ENCODE results near the gene FSCN2. TPM values are rescaled to one million over a fixed set of nuclear protein-coding genes. Genes with fewer than 3 reads are reported as not detected.

FSCN2 gene
- total and polyA plus RNA-seq, 10 of the 15 experiments (the other 5 are each of a cell fraction or from before 2014, with no cell fraction given), result 0.12 to 2.1 (median 0.65) TPM; not detected in 3

DNA sequence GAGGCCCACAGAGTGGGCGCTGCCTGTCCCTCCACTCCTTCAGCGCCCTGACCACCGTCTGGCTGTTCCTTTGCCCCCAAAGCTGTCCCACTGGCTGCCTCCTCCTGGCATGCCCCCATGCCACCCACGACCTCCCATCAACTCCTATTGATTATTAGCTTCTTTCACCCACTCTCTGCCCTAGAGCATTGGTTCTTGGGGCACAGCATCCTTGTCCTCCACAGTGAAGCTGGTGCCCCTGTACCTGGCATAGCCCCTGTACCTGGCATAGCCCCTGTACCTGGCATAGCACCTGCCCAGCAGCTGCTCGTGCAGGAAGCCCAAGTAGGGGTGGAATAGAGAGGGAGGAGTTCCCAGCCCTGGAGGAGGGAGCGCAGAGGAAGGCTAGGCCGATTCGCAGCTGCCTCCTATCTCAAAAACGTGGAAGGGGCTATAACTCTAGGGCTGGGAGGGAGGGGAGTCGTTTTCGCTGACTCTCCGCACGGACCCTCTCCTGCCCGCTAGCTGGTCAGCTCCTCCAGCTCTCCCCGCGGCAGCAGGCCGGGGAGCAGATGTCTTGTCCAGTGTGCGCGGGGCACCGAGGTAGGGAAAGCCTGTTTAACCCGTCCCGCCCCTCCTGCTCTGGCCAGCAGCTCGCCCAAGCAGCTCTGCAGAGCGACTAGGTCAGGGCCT is 9.9 kb upstream of the FSCN2 start:
- H3K79me2 ChIP-seq (ENCODE audit: control insufficient read depth, insufficient read depth, low read length), result peaks cover 58% of the 10 kb centered on the region
- FAIRE-seq (no peak), DNase-seq (ENCODE audit: low read depth, low spot score) (no peak), ATAC-seq (peak; percentile 5; the same call in 2 of the 3 replicates)
- H4K20me1 ChIP-seq (ENCODE audit: control insufficient read depth, insufficient read depth), result no peaks in the 10 kb centered on the region
- H3K27me3 ChIP-seq (replicated peaks in 1 of 2; ENCODE audit: control insufficient read depth in 2 of 2, insufficient read depth in 2 of 2, low read length in 1 of 2), result no peaks in the 10 kb centered on the region
- H3K9ac ChIP-seq (ENCODE audit: control insufficient read depth, insufficient read depth, low read length), result peak overlapping the region; percentile 78
- ChIA-PET POLR2A (interaction anchor here (0.6 to 2.8 kb wide), 8 partner anchors 9 to 421 kb away, joined by 3 to 34 read pairs (median 4); partner anchors contain the start of gene FAAP100), SMC1A (ENCODE audit: uncharacterized antibody, unreplicated experiment) (interaction anchor here (0.9 to 3.2 kb wide), 7 partner anchors 12 to 226 kb away, joined by 3 to 15 read pairs (median 6); partner anchors contain the start of genes FAAP100 and SLC38A10), CTCF (interaction anchor here (0.6 to 5.5 kb wide), 9 partner anchors 10 to 309 kb away, joined by 3 to 47 read pairs (median 7); no protein-coding TSS in a partner anchor), RAD21 (ENCODE audit: unreplicated experiment) (interaction anchor here (0.7 to 7.6 kb wide), 6 partner anchors 8 to 165 kb away, joined by 3 to 44 read pairs (median 4); partner anchors contain the start of genes ARL16, FAAP100 and HGS)
- H2AFZ ChIP-seq (ENCODE audit: control insufficient read depth, low read depth, low read length), result no peak overlapping the region
- WGBS (ENCODE audit: insufficient coverage, insufficient replicate concordance, low lambda C conversion rate, missing lambda C conversion rate), result under 1% methylated on average over 22 of the region's 24 CpGs
- H3K9me3 ChIP-seq (replicated peaks; ENCODE audit: control insufficient read depth, insufficient read depth, low read length), result no peaks in the 10 kb centered on the region
- in situ Hi-C loops (cut with MboI) (no loop called here), intact Hi-C loops (cut with micrococcal nuclease; ENCODE audit: unreplicated experiment) (loop anchor here (5.0 to 10.0 kb wide), 2 partner anchors 84 to 263 kb away; no protein-coding TSS in a partner anchor)
- H3K4me3 ChIP-seq, result peak overlapping the region; percentile 72
- H3K4me2 ChIP-seq (ENCODE audit: control insufficient read depth, insufficient read depth), result peak overlapping the region; percentile 97
- H3K27ac ChIP-seq (ENCODE audit: control insufficient read depth, insufficient read depth), result peak overlapping the region; percentile 100
- BruUV-seq (replicated peaks), result no TSS peak
- peaks cover 33% of the 10 kb centered on the region for H3K4me1 ChIP-seq (ENCODE audit: control insufficient read depth, insufficient read depth, low read length)
- no peaks in the 10 kb centered on the region; a peak in 1 of 4 replicates for H3K36me3 ChIP-seq (ENCODE audit: control insufficient read depth in 2 of 2, insufficient read depth in 2 of 2, low read length in 1 of 2)
- TF ChIP-seq, protein P1, sequence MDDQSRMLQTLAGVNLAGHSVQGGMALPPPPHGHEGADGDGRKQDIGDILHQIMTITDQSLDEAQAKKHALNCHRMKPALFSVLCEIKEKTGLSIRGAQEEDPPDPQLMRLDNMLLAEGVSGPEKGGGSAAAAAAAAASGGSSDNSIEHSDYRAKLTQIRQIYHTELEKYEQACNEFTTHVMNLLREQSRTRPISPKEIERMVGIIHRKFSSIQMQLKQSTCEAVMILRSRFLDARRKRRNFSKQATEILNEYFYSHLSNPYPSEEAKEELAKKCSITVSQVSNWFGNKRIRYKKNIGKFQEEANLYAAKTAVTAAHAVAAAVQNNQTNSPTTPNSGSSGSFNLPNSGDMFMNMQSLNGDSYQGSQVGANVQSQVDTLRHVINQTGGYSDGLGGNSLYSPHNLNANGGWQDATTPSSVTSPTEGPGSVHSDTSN (IDR thresholded peaks at IDR 0.05; ENCODE audit: insufficient replicate concordance, low read depth, low read length), result no peak
- TF ChIP-seq GATAD2B (conservative IDR thresholded peaks at IDR 0.05; ENCODE audit: low read depth), result peak; percentile 5; the same call in 1 of the 2 replicates
- TF ChIP-seq, protein P2, sequence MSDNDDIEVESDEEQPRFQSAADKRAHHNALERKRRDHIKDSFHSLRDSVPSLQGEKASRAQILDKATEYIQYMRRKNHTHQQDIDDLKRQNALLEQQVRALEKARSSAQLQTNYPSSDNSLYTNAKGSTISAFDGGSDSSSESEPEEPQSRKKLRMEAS (IDR thresholded peaks at IDR 0.05; ENCODE audit: low read depth, low read length), result no peak
- no peak for TF ChIP-seq NFXL1 (IDR thresholded peaks at IDR 0.05; ENCODE audit: borderline replicate concordance)
- TF ChIP-seq RUNX3 (IDR thresholded peaks at IDR 0.05; ENCODE audit: low read length), result no peak
- 0 out of 2 replicates have a peak, but pooled peaks have one; percentile 16 for TF ChIP-seq RB1 (IDR thresholded peaks at IDR 0.05; ENCODE audit: borderline replicate concordance)
- TF ChIP-seq, protein P3, sequence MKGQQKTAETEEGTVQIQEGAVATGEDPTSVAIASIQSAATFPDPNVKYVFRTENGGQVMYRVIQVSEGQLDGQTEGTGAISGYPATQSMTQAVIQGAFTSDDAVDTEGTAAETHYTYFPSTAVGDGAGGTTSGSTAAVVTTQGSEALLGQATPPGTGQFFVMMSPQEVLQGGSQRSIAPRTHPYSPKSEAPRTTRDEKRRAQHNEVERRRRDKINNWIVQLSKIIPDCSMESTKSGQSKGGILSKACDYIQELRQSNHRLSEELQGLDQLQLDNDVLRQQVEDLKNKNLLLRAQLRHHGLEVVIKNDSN (IDR thresholded peaks at IDR 0.05; ENCODE audit: borderline replicate concordance, extremely low read length, insufficient read depth, low read depth, low read length), result no peak
- no peak for TF ChIP-seq SMC3 (IDR thresholded peaks at IDR 0.05; ENCODE audit: borderline replicate concordance, low read length)
- TF ChIP-seq PML (IDR thresholded peaks at IDR 0.05; ENCODE audit: low read length), result no peak
- no peak for TF ChIP-seq KLF5 (IDR thresholded peaks at IDR 0.05; ENCODE audit: partially characterized antibody)
- TF ChIP-seq CHD1 (IDR thresholded peaks at IDR 0.05; ENCODE audit: low read depth, low read length), result no peak
- TF ChIP-seq KDM1A (IDR thresholded peaks at IDR 0.05; ENCODE audit: borderline replicate concordance), result no peak
- TF ChIP-seq IKZF2 (IDR thresholded peaks at IDR 0.05), result no peak; a peak in 2 of 4 replicates
- TF ChIP-seq JUNB (IDR thresholded peaks at IDR 0.05), result no peak
- TF ChIP-seq, protein P4, sequence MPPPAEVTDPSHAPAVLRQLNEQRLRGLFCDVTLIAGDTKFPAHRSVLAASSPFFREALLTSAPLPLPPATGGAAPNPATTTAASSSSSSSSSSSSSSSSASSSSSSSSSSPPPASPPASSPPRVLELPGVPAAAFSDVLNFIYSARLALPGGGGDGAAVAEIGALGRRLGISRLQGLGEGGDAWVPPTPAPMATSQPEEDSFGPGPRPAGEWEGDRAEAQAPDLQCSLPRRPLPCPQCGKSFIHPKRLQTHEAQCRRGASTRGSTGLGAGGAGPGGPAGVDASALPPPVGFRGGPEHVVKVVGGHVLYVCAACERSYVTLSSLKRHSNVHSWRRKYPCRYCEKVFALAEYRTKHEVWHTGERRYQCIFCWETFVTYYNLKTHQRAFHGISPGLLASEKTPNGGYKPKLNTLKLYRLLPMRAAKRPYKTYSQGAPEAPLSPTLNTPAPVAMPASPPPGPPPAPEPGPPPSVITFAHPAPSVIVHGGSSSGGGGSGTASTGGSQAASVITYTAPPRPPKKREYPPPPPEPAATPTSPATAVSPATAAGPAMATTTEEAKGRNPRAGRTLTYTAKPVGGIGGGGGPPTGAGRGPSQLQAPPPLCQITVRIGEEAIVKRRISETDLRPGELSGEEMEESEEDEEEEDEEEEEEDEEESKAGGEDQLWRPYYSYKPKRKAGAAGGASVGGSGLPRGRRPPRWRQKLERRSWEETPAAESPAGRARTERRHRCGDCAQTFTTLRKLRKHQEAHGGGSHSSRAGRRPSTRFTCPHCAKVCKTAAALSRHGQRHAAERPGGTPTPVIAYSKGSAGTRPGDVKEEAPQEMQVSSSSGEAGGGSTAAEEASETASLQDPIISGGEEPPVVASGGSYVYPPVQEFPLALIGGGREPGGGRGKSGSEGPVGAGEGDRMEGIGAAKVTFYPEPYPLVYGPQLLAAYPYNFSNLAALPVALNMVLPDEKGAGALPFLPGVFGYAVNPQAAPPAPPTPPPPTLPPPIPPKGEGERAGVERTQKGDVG (CRISPR knock-in tag; IDR thresholded peaks at IDR 0.05), result no peak
- TF ChIP-seq BHLHE40 (IDR thresholded peaks at IDR 0.05; ENCODE audit: borderline replicate concordance in 1 of 2, low read depth in 2 of 2, low read length in 1 of 2), result no peak

All from GM12878 (cell line).